Gastroesophageal sphincter (tissue), 4 donors: ENCODE results near the gene BORCS6. TPM values are rescaled to one million over a fixed set of nuclear protein-coding genes. Genes with fewer than 3 reads are reported as not detected.

Source experiments
- ATAC-seq: fragments of 150-250 bp; one replicate; pipeline ENCODE4 v1.9.1; 2016; ENCODE audit warnings: mild to moderate bottlenecking, moderate library complexity
- H3K27ac ChIP-seq, 4 donors: fragments of 200-600 bp; sonication (generic) in 3 of 4; 1 replicate in 3 of 4; 2 replicates in 1 of 4; pipeline ENCODE4 v1.5.1; 2016 to 2019
- H3K27me3 ChIP-seq: fragments of 200-600 bp; sonication (generic); one replicate; pipeline ENCODE4 v1.5.1; 2019
- H3K36me3 ChIP-seq, 2 donors: fragments of 200-600 bp; sonication (generic); one replicate each; pipeline ENCODE4 v1.5.1; 2019; ENCODE audit warnings: control low read depth in 1 of 2
- H3K4me1 ChIP-seq, 3 donors: fragments of 200-600 bp; sonication (generic); 1 replicate in 2 of 3; 2 replicates in 1 of 3; pipeline ENCODE4 v1.5.1; 2016 to 2019; ENCODE audit warnings: control low read depth in 2 of 3
- H3K4me3 ChIP-seq, 2 donors: fragments of 200-600 bp; sonication (generic); one replicate each; pipeline ENCODE4 v1.5.1; 2019; ENCODE audit warnings: mild to moderate bottlenecking in 1 of 2, moderate library complexity in 1 of 2
- H3K9me3 ChIP-seq, 3 donors: fragments of 200-600 bp; sonication (generic); one replicate each; pipeline ENCODE4 v1.5.1; 2017 to 2019; ENCODE audit warnings: control low read depth in 2 of 3
- CTCF ChIP-seq, 4 experiments: fragments of 200-600 bp in 2 of 4; fragments of 450-650 bp in 2 of 4; sonication (generic) in 1 of 4; IDR thresholded peaks; one replicate each; pipeline ENCODE4 v1.5.1; 2017 to 2019; ENCODE audit warnings: antibody characterized with exemption in 4 of 4, mild to moderate bottlenecking in 2 of 4, moderate library complexity in 2 of 4
- EP300 ChIP-seq: sonication (generic); formaldehyde crosslinking; IDR thresholded peaks from one replicate; pipeline ENCODE4 v1.6.1; 2017; ENCODE audit warnings: antibody characterized with exemption, mild to moderate bottlenecking
- POLR2A ChIP-seq, 2 donors: fragments of 450-650 bp; IDR thresholded peaks; one replicate each; pipeline ENCODE4 v1.6.1; 2017; ENCODE audit warnings: antibody characterized with exemption in 2 of 2, mild to moderate bottlenecking in 2 of 2, moderate library complexity in 1 of 2
- POLR2AphosphoS5 ChIP-seq: sonication (generic); formaldehyde crosslinking; IDR thresholded peaks from one replicate; pipeline ENCODE4 v1.6.1; 2017; ENCODE audit warnings: antibody characterized with exemption
- WGBS, 2 donors: methylation state at CpG; one replicate each; pipeline ENCODE4 v1.1.5; 2018; ENCODE audit warnings: low coverage in 1 of 2; 5-methylcytosine and 5-hydroxymethylcytosine counted together
- total RNA-seq, 4 donors: library from RNA; depleted of rRNA; stranded (reverse); fragments of >200 nt; gene quantifications; one replicate each; pipeline ENCODE4 v1.1.0, GENCODE V29; 2016

BORCS6 gene
- total RNA-seq, 4 donors from 2014 or later = 8.1 to 16.1 (median 12.4) TPM

GRCh38 chr17:8187517-8188262 is 2.3 kb downstream of the BORCS6 start:
- H3K27me3 ChIP-seq = no peaks in the 10 kb centered on the region
- no peaks in the 10 kb centered on the region for H3K9me3 ChIP-seq
- 0 to 3% methylated on average over 7 to 24 of the region's 25 CpGs for WGBS, 2 donors
- peak overlapping the region; percentile 86 to 98 (median 96) for H3K27ac ChIP-seq
- ATAC-seq = peak; percentile 50
- peak overlapping the region; percentile 67 to 77 for H3K4me3 ChIP-seq
- TF ChIP-seq POLR2AphosphoS5 (peak; percentile 68), EP300 (no peak), POLR2A (IDR thresholded peaks at IDR 0.05) (peak; percentile 35 to 41), CTCF (IDR thresholded peaks at IDR 0.05) (peak in 1 of 4 experiments; percentile 19)
- peaks cover 6 to 62% (median 17%) of the 10 kb centered on the region in 3 donors for H3K4me1 ChIP-seq
- H3K36me3 ChIP-seq = no peaks in the 10 kb centered on the region

- ATAC-seq = peak; percentile 70
- peak in 1 of 4 experiments; percentile 58 for TF ChIP-seq CTCF (IDR thresholded peaks at IDR 0.05)
- peak; percentile 16 for TF ChIP-seq POLR2AphosphoS5
- no peak for TF ChIP-seq EP300
- TF ChIP-seq POLR2A (IDR thresholded peaks at IDR 0.05) = no peak
- peaks cover 6 to 55% (median 14%) of the 10 kb centered on the region in 3 donors for H3K4me1 ChIP-seq
- no peaks in the 10 kb centered on the region for H3K27me3 ChIP-seq
- whole genome bisulfite sequencing, 2 donors = 0 to 1% methylated on average over 20 to 26 of the region's 32 CpGs
- H3K27ac ChIP-seq = peak overlapping the region; percentile 85 to 98 (median 96)
- H3K36me3 ChIP-seq = no peaks in the 10 kb centered on the region
- H3K4me3 ChIP-seq = peak overlapping the region; percentile 67 to 77
- no peaks in the 10 kb centered on the region for H3K9me3 ChIP-seq
Observed at GRCh38 chr17:8186787-8187516, 3.0 kb downstream of the BORCS6 start.

GRCh38 chr17:8186446-8186786 is 3.6 kb downstream of the BORCS6 start:
- 0% methylated on average over 2 to 16 of the region's 23 CpGs for WGBS, 2 donors
- Histone ChIP-seq H3K4me1 (peaks cover 6 to 50% (median 14%) of the 10 kb centered on the region in 3 donors), H3K27ac (peak overlapping the region; percentile 85 to 98 (median 96)), H3K36me3 (no peaks in the 10 kb centered on the region), H3K27me3 (no peaks in the 10 kb centered on the region), H3K4me3 (peak overlapping the region; percentile 67 to 77), H3K9me3 (no peaks in the 10 kb centered on the region)
- TF ChIP-seq POLR2A (IDR thresholded peaks at IDR 0.05) (no peak), CTCF (IDR thresholded peaks at IDR 0.05) (peak in 1 of 4 experiments; percentile 33)
- ATAC-seq = no peak

GRCh38 chr17:8185582-8186445 is 4.2 kb downstream of the BORCS6 start:
- WGBS, 2 donors = 0 to 1% methylated on average over 19 to 24 of the region's 44 CpGs
- no peaks in the 10 kb centered on the region for H3K27me3 ChIP-seq

More at GRCh38 chr17:8185582-8186445, 4.2 kb downstream of the BORCS6 start:
- Histone ChIP-seq H3K9me3 (no peaks in the 10 kb centered on the region), H3K4me1 (peaks cover 6 to 44% (median 14%) of the 10 kb centered on the region in 3 donors), H3K36me3 (no peaks in the 10 kb centered on the region), H3K4me3 (peak overlapping the region; percentile 67 to 77), H3K27ac (peak overlapping the region; percentile 85 to 98 (median 96))
- TF ChIP-seq POLR2A (IDR thresholded peaks at IDR 0.05) (peak; percentile 57 to 70), POLR2AphosphoS5 (peak; percentile 86), CTCF (IDR thresholded peaks at IDR 0.05) (no peak)
- peak; percentile 55 for ATAC-seq
